Naive thymus-derived CD8-positive, alpha-beta T cell (primary cell): ENCODE measurements around the gene SORL1. TPM values are rescaled to one million over a fixed set of nuclear protein-coding genes. Genes with fewer than 3 reads are reported as not detected.

ENCODE experiments used
- polyA plus RNA-seq, 3 donors: library from polyadenylated mRNA; unstranded; fragments of 300-500 nt; fragmentation: Illumina TruSeq; gene quantifications; one replicate each; pipeline ENCODE4 v1.2.3, GENCODE V29; 2021
- total RNA-seq, 8 experiments: library from RNA in 2 of 8; stranded (reverse) in 2 of 8; gene quantifications; one replicate each; pipeline ENCODE4 v1.2.3 and lab custom pipeline; 2021 to 2026

The SORL1 gene
- total and polyA plus RNA-seq, 5 experiments from 2014 or later = 157 to 419 (median 230) TPM

Other genes with a start within 250 kb of the SORL1 start
- gene SC5D, start 159.5 kb upstream of the SORL1 start, total RNA-seq = 10 to 100 TPM; 30.4 to 34.8 TPM
- 10 to 100 TPM in 2 of 3 donors, 1 to 10 TPM in 1; 8.7 to 12.7 (median 10.7) TPM for gene SC5D, start 159.5 kb upstream of the SORL1 start, polyA plus RNA-seq